Sigmoid colon (tissue), 4 donors: ENCODE results near the gene ZC3HAV1.

Source experiments
- EP300 ChIP-seq, 4 donors: sonication (generic); formaldehyde crosslinking; IDR thresholded peaks; one replicate each; pipeline ENCODE4 v1.6.1; 2017; ENCODE audit warnings: antibody characterized with exemption in 4 of 4
- POLR2A ChIP-seq, 2 donors: fragments of 450-650 bp; IDR thresholded peaks; one replicate each; pipeline ENCODE4 v1.6.1; 2016; ENCODE audit warnings: antibody characterized with exemption in 2 of 2, mild to moderate bottlenecking in 2 of 2, moderate library complexity in 2 of 2
- POLR2AphosphoS5 ChIP-seq, 4 donors: sonication (generic); formaldehyde crosslinking; IDR thresholded peaks; one replicate each; pipeline ENCODE4 v1.6.1; 2017; ENCODE audit warnings: antibody characterized with exemption in 4 of 4
- TF ChIP-seq, protein P1 (sequence below), 4 experiments: fragments of 450-650 bp in 3 of 4; fragments of 200-600 bp in 1 of 4; IDR thresholded peaks; one replicate each; pipeline ENCODE4 v1.5.1; 2016 to 2019; ENCODE audit warnings: antibody characterized with exemption in 4 of 4, mild to moderate bottlenecking in 3 of 4, moderate library complexity in 2 of 4

GRCh38 chr7:139065323-139065722 lies 44.2 kb downstream of the ZC3HAV1 start:
- TF ChIP-seq, protein P1, sequence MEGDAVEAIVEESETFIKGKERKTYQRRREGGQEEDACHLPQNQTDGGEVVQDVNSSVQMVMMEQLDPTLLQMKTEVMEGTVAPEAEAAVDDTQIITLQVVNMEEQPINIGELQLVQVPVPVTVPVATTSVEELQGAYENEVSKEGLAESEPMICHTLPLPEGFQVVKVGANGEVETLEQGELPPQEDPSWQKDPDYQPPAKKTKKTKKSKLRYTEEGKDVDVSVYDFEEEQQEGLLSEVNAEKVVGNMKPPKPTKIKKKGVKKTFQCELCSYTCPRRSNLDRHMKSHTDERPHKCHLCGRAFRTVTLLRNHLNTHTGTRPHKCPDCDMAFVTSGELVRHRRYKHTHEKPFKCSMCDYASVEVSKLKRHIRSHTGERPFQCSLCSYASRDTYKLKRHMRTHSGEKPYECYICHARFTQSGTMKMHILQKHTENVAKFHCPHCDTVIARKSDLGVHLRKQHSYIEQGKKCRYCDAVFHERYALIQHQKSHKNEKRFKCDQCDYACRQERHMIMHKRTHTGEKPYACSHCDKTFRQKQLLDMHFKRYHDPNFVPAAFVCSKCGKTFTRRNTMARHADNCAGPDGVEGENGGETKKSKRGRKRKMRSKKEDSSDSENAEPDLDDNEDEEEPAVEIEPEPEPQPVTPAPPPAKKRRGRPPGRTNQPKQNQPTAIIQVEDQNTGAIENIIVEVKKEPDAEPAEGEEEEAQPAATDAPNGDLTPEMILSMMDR (IDR thresholded peaks at IDR 0.05) = no peak
- TF ChIP-seq POLR2A (IDR thresholded peaks at IDR 0.05) (no peak), POLR2AphosphoS5 (IDR thresholded peaks at IDR 0.05) (no peak), EP300 (IDR thresholded peaks at IDR 0.05) (no peak)
